ENCODE measurements around the gene HNF4A. TPM values are rescaled to one million over a fixed set of nuclear protein-coding genes. Genes with fewer than 3 reads are reported as not detected.

The HNF4A gene
- total and polyA plus RNA-seq, 2 of the 13 experiments (the other 11 are each of a cell fraction or from before 2014, with no cell fraction given): 80.9 to 169 TPM

DNA sequence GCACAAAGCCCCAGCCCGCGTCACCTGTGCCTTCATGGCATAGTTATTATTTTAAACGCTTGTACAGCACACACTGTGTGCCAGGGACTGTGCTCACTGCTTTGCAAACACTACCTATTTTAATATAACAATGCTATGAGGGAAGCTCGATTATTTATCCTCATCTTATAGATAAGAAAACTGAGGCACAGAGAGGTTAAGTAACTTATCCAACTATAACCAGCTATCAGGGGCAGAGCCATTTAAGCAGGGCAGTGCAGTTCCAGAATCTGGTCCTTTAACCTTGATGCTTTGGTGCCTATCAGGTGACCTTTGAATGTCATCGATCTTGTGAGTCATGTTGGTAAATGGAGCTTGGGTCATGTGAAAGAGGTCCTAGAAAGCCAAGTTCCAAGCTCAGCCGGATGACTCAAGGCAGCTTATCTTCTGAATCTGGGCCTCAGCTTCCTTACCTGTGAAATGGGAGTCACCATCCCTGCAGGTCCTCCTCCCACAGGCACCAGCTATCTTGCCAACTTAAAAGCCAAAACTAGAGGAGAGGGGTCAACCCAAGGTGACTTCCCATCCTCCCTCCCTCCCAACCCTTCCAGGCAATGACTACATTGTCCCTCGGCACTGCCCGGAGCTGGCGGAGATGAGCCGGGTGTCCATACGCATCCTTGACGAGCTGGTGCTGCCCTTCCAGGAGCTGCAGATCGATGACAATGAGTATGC is 63.8 kb downstream of the HNF4A start (continued):
- TF ChIP-seq, protein P1, sequence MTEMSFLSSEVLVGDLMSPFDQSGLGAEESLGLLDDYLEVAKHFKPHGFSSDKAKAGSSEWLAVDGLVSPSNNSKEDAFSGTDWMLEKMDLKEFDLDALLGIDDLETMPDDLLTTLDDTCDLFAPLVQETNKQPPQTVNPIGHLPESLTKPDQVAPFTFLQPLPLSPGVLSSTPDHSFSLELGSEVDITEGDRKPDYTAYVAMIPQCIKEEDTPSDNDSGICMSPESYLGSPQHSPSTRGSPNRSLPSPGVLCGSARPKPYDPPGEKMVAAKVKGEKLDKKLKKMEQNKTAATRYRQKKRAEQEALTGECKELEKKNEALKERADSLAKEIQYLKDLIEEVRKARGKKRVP (CRISPR knock-in tag; IDR thresholded peaks at IDR 0.05): peak in 1 of 2 experiments; percentile 89; a peak in 2 of 4 replicates
- TF ChIP-seq ZFP82 (CRISPR knock-in tag; IDR thresholded peaks at IDR 0.05; ENCODE audit: borderline replicate concordance) (no peak), RARG (CRISPR knock-in tag; IDR thresholded peaks at IDR 0.05; ENCODE audit: low read depth) (no peak), ZNF839 (CRISPR knock-in tag; IDR thresholded peaks at IDR 0.05; ENCODE audit: borderline replicate concordance) (no peak), ZNF652 (CRISPR knock-in tag; IDR thresholded peaks at IDR 0.05; ENCODE audit: borderline replicate concordance, low read depth) (no peak), ZNF530 (CRISPR knock-in tag; IDR thresholded peaks at IDR 0.05; ENCODE audit: low read depth) (no peak), PTBP1 (IDR thresholded peaks at IDR 0.05; ENCODE audit: low read depth, low read length, poor library complexity, severe bottlenecking) (no peak), ZMYM3 (CRISPR knock-in tag; IDR thresholded peaks at IDR 0.05) (peak; percentile 100), ZNF746 (CRISPR knock-in tag; IDR thresholded peaks at IDR 0.05) (peak; percentile 88; the same call in 1 of the 2 replicates), ZBTB8A (CRISPR knock-in tag; IDR thresholded peaks at IDR 0.05; ENCODE audit: borderline replicate concordance, low read depth) (no peak), SNAI1 (CRISPR knock-in tag; IDR thresholded peaks at IDR 0.05; ENCODE audit: borderline replicate concordance) (no peak), PRPF4 (IDR thresholded peaks at IDR 0.05; ENCODE audit: low read depth, low read length, poor library complexity, severe bottlenecking) (no peak), NAIF1 (CRISPR knock-in tag; IDR thresholded peaks at IDR 0.05; ENCODE audit: borderline replicate concordance) (no peak), MAZ (IDR thresholded peaks at IDR 0.05; ENCODE audit: borderline replicate concordance, low read depth, low read length) (no peak), MAZ (CRISPR knock-in tag; IDR thresholded peaks at IDR 0.05; ENCODE audit: low read depth) (peak; percentile 72; the same call in 1 of the 2 replicates), ZNF232 (CRISPR knock-in tag; IDR thresholded peaks at IDR 0.05; ENCODE audit: borderline replicate concordance) (peak; percentile 44; the same call in 1 of the 2 replicates), ZMYM4 (CRISPR knock-in tag; IDR thresholded peaks at IDR 0.05) (peak; percentile 90)
- TF ChIP-seq, protein P2, sequence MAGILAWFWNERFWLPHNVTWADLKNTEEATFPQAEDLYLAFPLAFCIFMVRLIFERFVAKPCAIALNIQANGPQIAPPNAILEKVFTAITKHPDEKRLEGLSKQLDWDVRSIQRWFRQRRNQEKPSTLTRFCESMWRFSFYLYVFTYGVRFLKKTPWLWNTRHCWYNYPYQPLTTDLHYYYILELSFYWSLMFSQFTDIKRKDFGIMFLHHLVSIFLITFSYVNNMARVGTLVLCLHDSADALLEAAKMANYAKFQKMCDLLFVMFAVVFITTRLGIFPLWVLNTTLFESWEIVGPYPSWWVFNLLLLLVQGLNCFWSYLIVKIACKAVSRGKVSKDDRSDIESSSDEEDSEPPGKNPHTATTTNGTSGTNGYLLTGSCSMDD (CRISPR knock-in tag; IDR thresholded peaks at IDR 0.05): no peak
- TF ChIP-seq, protein P3, sequence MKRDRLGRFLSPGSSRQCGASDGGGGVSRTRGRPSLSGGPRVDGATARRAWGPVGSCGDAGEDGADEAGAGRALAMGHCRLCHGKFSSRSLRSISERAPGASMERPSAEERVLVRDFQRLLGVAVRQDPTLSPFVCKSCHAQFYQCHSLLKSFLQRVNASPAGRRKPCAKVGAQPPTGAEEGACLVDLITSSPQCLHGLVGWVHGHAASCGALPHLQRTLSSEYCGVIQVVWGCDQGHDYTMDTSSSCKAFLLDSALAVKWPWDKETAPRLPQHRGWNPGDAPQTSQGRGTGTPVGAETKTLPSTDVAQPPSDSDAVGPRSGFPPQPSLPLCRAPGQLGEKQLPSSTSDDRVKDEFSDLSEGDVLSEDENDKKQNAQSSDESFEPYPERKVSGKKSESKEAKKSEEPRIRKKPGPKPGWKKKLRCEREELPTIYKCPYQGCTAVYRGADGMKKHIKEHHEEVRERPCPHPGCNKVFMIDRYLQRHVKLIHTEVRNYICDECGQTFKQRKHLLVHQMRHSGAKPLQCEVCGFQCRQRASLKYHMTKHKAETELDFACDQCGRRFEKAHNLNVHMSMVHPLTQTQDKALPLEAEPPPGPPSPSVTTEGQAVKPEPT (CRISPR knock-in tag; IDR thresholded peaks at IDR 0.05; ENCODE audit: low read depth): 0 out of 2 replicates have a peak, but pooled peaks have one; percentile 66
- TF ChIP-seq, protein P4, sequence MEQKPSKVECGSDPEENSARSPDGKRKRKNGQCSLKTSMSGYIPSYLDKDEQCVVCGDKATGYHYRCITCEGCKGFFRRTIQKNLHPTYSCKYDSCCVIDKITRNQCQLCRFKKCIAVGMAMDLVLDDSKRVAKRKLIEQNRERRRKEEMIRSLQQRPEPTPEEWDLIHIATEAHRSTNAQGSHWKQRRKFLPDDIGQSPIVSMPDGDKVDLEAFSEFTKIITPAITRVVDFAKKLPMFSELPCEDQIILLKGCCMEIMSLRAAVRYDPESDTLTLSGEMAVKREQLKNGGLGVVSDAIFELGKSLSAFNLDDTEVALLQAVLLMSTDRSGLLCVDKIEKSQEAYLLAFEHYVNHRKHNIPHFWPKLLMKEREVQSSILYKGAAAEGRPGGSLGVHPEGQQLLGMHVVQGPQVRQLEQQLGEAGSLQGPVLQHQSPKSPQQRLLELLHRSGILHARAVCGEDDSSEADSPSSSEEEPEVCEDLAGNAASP (CRISPR knock-in tag; IDR thresholded peaks at IDR 0.05; ENCODE audit: borderline replicate concordance): peak; percentile 80; the same call in 1 of the 2 replicates
- TF ChIP-seq, protein P5, sequence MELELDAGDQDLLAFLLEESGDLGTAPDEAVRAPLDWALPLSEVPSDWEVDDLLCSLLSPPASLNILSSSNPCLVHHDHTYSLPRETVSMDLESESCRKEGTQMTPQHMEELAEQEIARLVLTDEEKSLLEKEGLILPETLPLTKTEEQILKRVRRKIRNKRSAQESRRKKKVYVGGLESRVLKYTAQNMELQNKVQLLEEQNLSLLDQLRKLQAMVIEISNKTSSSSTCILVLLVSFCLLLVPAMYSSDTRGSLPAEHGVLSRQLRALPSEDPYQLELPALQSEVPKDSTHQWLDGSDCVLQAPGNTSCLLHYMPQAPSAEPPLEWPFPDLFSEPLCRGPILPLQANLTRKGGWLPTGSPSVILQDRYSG (CRISPR knock-in tag; IDR thresholded peaks at IDR 0.05): no peak
- TF ChIP-seq, protein P6, sequence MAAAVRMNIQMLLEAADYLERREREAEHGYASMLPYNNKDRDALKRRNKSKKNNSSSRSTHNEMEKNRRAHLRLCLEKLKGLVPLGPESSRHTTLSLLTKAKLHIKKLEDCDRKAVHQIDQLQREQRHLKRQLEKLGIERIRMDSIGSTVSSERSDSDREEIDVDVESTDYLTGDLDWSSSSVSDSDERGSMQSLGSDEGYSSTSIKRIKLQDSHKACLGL (CRISPR knock-in tag; IDR thresholded peaks at IDR 0.05): no peak
